GM21529 (cell line): ENCODE measurements around the gene BMI1.

Experiments used
- ATAC-seq: cut with Tn5 transposase; IDR thresholded peaks from one replicate; pipeline ENCODE4 v1.9.1; 2021; ENCODE audit not compliant: unreplicated experiment

Gene BMI1

GRCh38 chr10:22366435-22366703 is 45.5 kb downstream of the BMI1 start:
- no peak for ATAC-seq

GRCh38 chr10:22366771-22367170 is 45.9 kb downstream of the BMI1 start:
- no peak for ATAC-seq

- ATAC-seq: no peak
Observed at GRCh38 chr10:22367471-22367870, 46.6 kb downstream of the BMI1 start.

- ATAC-seq: no peak
Observed at GRCh38 chr10:22368402-22368801, 47.5 kb downstream of the BMI1 start.

GRCh38 chr10:22368981-22369380 is 48.1 kb downstream of the BMI1 start:
- ATAC-seq: no peak

GRCh38 chr10:22369434-22370072 is 48.7 kb downstream of the BMI1 start:
- ATAC-seq: peak; percentile 51

- no peak for ATAC-seq
Observed at GRCh38 chr10:22370320-22370719, 49.4 kb downstream of the BMI1 start.

GRCh38 chr10:22372298-22372697 is 51.4 kb downstream of the BMI1 start:
- ATAC-seq: no peak

GRCh38 chr10:22372917-22373316 is 52.0 kb downstream of the BMI1 start:
- no peak for ATAC-seq

GRCh38 chr10:22374489-22375126 is 53.7 kb downstream of the BMI1 start:
- ATAC-seq: no peak

GRCh38 chr10:22379059-22379458 is 58.2 kb downstream of the BMI1 start:
- peak; percentile 54 for ATAC-seq
